GM21360 (cell line): Measurements from ENCODE around the gene ANO7.

ENCODE experiments used
- ATAC-seq: cut with Tn5 transposase; IDR thresholded peaks from one replicate; pipeline ENCODE4 v1.9.1; 2021; ENCODE audit warnings: mild to moderate bottlenecking, moderate library complexity; ENCODE audit not compliant: unreplicated experiment

ANO7 gene

GRCh38 chr2:241207151-241207550 lies 18.7 kb downstream of the ANO7 start:
- ATAC-seq, result no peak

DNA sequence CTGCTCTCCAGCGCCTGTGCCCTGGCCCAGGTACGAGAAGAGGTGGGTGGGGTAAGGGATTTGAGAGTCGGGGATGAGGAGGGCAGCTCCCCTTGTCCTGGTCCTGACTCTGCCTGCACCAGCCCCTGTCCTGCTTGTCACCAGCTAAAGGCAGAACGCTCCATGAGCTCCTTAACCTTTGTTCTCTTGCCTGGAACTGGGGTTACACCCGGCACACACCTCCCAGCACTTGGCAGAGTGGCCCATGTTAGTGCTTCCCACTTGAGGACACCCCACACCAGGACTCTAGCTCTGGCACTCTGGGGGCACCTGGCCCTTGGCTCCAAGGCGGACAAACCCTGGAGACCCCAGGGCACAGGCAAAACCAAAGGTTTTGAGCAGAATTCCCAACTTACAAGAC lies 19.2 kb downstream of the ANO7 start:
- ATAC-seq, result no peak

GRCh38 chr2:241208058-241208457 lies 19.6 kb downstream of the ANO7 start:
- ATAC-seq, result no peak

- ATAC-seq, result no peak
Observed at GRCh38 chr2:241209271-241209670, 20.8 kb downstream of the ANO7 start.

- no peak for ATAC-seq
Observed at GRCh38 chr2:241211276-241211675, 22.8 kb downstream of the ANO7 start.

- ATAC-seq, result no peak
Observed at GRCh38 chr2:241213041-241213440, 24.6 kb downstream of the ANO7 start.

GRCh38 chr2:241213567-241213966 lies 25.1 kb downstream of the ANO7 start:
- no peak for ATAC-seq

GRCh38 chr2:241214209-241214608 lies 25.7 kb downstream of the ANO7 start:
- ATAC-seq, result no peak

- ATAC-seq, result no peak
Observed at GRCh38 chr2:241214766-241215165, 26.3 kb downstream of the ANO7 start.

GRCh38 chr2:241215421-241215820 lies 26.9 kb downstream of the ANO7 start:
- no peak for ATAC-seq

DNA sequence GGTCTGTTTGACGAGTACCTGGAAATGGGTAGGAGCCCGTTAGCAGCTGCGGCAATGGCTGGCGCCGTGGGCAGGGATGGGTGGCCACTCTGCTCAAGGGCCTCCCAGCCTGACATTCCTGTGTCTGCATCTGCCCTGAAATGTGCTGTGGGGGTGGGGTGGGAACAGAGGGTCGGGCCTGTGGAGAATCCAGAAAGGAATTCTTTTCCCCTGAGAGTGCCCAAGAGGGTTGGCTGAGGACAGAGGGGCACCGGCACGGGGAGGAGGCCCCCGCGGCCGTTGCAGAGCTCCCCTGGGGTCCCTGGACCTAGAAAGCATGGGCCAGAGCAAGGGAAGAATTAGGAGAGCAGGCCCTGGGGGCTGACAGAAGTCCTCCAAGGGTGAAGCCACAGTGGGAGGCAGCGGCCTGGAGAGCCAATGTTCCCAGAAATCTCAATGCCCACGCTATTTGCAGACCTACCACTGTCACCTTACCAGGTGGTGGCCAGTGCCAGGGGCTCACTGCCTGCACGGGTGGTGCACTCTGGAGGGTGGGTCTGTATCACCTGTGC lies 27.8 kb downstream of the ANO7 start:
- ATAC-seq, result no peak

DNA sequence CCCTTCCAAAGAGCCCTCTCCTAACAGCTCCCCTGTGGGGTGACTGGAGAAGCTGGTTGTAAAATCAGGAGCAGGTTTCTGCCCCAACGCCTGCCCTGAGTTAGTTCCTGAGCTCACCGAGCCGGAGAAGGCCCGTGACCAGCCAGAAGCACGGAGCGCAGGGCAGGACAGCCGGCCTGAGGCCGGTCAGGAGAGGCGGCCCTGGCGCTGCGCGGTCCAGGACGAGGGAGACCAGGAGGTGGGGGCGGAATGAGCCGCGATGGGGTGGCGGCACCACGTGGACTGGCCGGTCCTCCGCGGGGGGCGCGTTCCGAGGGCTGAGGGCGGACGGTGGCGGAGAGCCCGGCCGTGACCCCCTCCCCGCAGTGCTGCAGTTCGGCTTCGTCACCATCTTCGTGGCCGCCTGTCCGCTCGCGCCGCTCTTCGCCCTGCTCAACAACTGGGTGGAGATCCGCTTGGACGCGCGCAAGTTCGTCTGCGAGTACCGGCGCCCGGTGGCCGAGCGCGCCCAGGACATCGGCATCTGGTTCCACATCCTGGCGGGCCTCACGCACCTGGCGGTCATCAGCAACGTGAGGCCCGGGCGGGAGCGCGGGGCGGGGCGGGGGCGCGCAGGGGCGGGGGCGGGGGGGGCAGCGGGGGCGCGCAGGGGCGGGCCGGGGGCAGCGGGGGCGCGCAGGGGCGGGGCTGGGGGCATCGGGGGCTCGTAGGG lies 29.0 kb downstream of the ANO7 start:
- ATAC-seq, result peak; percentile 45

- no peak for ATAC-seq
Observed at GRCh38 chr2:241218131-241219029, 29.9 kb downstream of the ANO7 start.

DNA sequence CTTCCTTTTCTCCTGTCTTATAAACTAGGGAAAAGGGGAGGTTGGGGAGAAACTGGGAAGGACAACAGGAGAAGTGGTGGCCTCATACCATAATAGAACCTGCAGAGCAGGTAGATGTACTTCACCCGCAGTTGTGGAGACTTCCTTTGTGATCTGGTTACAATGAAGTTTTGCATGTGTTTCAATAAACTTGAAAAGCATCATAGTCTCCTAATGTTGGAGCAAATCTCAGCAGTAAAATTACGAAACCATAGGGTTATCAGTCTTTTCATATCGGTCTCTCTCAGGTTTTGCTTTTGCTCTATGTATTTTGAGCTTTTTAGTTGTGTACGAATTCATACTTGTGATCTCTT lies 30.5 kb downstream of the ANO7 start:
- ATAC-seq, result no peak

DNA sequence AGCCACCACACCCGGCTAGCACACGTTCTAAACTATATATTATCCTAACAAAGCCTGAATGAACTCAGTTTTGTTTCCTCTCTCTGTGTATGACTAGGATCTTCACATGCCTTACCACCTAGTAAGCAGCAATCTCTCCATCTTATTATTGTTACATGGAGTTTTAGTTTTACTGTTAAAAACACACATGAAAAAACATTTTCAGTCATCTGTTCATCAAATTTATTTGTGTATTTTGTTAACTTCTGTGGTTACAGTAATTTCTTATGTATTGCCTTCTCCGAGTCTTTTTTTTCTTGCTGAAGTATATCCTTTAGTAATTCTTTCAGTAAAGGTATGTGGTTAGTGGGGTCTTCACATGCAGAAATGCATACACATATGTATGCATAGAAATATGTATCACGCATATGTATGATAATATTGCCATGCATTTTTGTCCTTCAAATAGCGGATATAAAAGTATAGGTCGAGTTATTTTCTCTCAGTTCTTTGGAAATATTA lies 31.4 kb downstream of the ANO7 start:
- ATAC-seq, result no peak

GRCh38 chr2:241223211-241224017 lies 34.9 kb downstream of the ANO7 start:
- no peak for ATAC-seq

- no peak for ATAC-seq
Observed at GRCh38 chr2:241224018-241224850, 35.8 kb downstream of the ANO7 start.

DNA sequence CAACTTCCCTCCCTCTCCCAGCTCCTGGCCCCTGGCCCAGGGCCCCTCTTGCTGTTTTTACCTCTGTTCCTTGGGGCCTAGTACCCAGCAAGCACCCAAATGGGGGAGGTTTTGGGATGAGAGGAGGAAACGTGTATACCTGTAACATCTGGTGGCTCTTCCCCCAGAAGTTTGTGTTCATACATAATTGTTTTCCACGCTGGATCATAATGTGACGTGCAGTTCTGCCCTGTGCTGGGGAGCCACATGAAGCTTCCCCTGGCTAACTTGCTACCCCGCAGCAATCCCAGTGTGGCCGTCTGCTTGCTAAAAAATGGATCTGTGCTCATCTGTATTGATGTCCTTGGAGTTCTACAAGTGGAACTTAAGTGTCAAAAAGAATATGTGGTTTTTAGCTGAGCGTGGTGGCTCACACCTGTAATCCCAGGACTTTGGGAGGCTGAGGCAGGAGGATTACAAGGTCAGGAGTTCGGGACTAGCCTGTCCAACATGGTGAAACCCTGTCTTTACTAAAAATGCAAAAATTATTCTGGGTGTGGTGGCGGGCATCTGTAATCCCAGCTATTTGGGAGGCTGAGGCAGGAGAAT lies 36.5 kb downstream of the ANO7 start:
- no peak for ATAC-seq

GRCh38 chr2:241225545-241225944 lies 37.1 kb downstream of the ANO7 start:
- no peak for ATAC-seq

DNA sequence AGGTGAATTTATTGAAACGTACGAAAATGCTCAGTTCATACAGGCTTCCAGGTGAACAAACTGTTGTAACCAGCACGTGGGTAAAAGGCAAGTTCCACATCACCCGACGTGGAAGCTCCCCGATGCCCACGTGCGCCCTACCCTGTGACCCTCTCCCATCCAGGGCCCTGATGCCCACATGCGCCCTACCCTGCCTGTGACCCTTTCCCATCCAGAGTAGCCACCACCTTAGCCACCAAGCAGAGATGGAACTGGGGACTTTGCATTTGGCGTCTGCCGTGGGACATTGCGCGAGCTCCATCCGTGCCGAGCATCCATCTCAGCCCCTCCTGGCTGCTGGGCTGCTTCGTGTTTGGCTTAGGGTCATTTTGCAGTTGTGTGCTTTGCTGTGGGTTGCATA lies 37.5 kb downstream of the ANO7 start:
- ATAC-seq, result no peak
